ENCODE measurements around the gene WWP2.

DNA sequence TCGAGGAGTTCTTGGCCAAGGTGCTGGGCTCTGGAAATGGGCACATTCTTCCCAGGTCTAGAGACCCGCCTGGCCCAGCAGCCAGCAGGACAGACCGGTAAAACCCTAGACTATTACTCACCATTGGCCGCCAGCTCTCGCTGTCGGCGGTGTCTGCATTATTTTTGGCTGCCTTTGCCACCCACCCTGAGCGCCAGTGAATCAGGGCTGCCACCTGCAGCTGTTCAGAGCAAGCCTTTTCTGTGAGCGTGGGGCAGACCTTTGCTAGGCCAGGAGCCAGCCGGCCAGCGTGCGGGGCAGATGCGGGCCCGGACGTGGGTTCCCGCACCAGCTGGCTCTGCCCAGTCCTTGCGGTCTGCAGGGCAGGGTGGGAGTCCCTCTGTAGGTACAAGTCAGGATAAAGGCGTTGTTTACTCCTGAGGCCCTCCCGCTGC lies 173.2 kb downstream of the WWP2 start:
- TF ChIP-seq, protein P1, sequence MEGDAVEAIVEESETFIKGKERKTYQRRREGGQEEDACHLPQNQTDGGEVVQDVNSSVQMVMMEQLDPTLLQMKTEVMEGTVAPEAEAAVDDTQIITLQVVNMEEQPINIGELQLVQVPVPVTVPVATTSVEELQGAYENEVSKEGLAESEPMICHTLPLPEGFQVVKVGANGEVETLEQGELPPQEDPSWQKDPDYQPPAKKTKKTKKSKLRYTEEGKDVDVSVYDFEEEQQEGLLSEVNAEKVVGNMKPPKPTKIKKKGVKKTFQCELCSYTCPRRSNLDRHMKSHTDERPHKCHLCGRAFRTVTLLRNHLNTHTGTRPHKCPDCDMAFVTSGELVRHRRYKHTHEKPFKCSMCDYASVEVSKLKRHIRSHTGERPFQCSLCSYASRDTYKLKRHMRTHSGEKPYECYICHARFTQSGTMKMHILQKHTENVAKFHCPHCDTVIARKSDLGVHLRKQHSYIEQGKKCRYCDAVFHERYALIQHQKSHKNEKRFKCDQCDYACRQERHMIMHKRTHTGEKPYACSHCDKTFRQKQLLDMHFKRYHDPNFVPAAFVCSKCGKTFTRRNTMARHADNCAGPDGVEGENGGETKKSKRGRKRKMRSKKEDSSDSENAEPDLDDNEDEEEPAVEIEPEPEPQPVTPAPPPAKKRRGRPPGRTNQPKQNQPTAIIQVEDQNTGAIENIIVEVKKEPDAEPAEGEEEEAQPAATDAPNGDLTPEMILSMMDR (IDR thresholded peaks at IDR 0.05): no peak
- TF ChIP-seq POLR2A (IDR thresholded peaks at IDR 0.05): no peak

All from tibial nerve (tissue), 3 donors.